HepG2 (cell line): Measurements from ENCODE around the gene SFXN1.

Source experiments
- IKZF1 ChIP-seq: fragments of 450-650 bp; IDR thresholded peaks from 2 replicates; pipeline ENCODE4 v1.7.1; 2016
- RAD21 ChIP-seq: fragments of 450-650 bp; formaldehyde crosslinking; IDR thresholded peaks from 2 replicates; pipeline ENCODE4 v1.5.0; 2020; ENCODE audit warnings: mild to moderate bottlenecking
- RAD51 ChIP-seq: fragments of 450-650 bp; IDR thresholded peaks from 2 replicates; pipeline ENCODE4 v1.6.1; 2016; ENCODE audit warnings: borderline replicate concordance
- ZNF331 ChIP-seq: sonication (generic); formaldehyde crosslinking; IDR thresholded peaks from 2 replicates; pipeline ENCODE4 v1.4.0; 2020; ENCODE audit warnings: missing genetic modification reagents
- TF ChIP-seq, protein P1 (sequence below): sonication (generic); formaldehyde crosslinking; IDR thresholded peaks from 2 replicates; pipeline ENCODE4 v1.5.0; 2020; ENCODE audit warnings: mild to moderate bottlenecking, missing genetic modification reagents, moderate library complexity

DNA sequence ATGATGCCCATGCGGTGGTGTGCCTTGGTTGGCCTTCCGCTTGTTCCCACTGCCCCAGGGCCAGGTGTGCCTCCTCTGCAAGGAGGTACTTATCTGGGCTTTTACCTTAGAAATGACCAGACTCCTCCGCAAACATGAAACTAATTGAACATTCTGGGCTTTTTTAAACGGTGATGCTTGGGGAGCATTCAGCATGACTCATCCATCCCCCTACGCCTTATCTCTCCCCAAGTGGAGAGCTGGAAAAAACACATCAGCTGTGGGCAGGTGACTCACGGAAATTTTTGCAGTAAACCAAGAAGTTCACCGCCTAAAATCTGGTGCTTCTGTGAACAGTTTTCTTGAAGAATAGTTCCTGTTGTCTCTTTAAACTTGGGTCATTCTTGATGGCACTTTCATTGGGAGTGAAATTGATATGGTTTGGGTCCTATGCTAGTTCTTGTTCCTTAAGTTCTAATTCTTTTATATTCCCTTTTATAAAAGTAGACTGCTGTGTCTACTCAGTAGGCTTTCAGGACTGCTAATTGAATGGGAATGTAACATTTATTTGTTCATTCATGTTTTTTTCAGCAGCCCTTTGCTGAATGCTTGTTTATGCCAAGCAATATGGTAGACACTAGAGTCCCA is 39.6 kb downstream of the SFXN1 start:
- no peak for TF ChIP-seq IKZF1
- TF ChIP-seq, protein P1, sequence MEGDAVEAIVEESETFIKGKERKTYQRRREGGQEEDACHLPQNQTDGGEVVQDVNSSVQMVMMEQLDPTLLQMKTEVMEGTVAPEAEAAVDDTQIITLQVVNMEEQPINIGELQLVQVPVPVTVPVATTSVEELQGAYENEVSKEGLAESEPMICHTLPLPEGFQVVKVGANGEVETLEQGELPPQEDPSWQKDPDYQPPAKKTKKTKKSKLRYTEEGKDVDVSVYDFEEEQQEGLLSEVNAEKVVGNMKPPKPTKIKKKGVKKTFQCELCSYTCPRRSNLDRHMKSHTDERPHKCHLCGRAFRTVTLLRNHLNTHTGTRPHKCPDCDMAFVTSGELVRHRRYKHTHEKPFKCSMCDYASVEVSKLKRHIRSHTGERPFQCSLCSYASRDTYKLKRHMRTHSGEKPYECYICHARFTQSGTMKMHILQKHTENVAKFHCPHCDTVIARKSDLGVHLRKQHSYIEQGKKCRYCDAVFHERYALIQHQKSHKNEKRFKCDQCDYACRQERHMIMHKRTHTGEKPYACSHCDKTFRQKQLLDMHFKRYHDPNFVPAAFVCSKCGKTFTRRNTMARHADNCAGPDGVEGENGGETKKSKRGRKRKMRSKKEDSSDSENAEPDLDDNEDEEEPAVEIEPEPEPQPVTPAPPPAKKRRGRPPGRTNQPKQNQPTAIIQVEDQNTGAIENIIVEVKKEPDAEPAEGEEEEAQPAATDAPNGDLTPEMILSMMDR (CRISPR knock-in tag): no peak
- no peak for TF ChIP-seq RAD21 (CRISPR knock-in tag)
- TF ChIP-seq ZNF331 (CRISPR knock-in tag): no peak
- TF ChIP-seq RAD51: no peak
